Heart left ventricle (tissue), 16 donors: Measurements from ENCODE around the gene DDX25. TPM values are rescaled to one million over a fixed set of nuclear protein-coding genes. Genes with fewer than 3 reads are reported as not detected.

Experiments used
- ATAC-seq, 4 donors: fragments of 200-7000 bp; cut with Tn5 transposase; one replicate each; pipeline ENCODE4 v1.9.1; 2020 to 2022; ENCODE audit warnings: moderate library complexity in 4 of 4, mild to moderate bottlenecking in 3 of 4, moderate number of reproducible peaks in 1 of 4
- DNase-seq, 5 donors: peaks; one replicate each; pipeline ENCODE4 v3.0.0-alpha.2; 2020
- H3K27ac ChIP-seq, 12 donors: fragments of 200-600 bp; sonication (generic) in 4 of 12; one replicate each; pipeline versions ENCODE4 v1.5.0 to v1.8.0; 2016 to 2022; ENCODE audit warnings: mild to moderate bottlenecking in 2 of 12
- H3K27me3 ChIP-seq, 9 donors: fragments of 200-600 bp; sonication (generic) in 2 of 9; one replicate each; pipeline versions ENCODE4 v1.5.1 to v1.8.0; 2016 to 2022; ENCODE audit warnings: mild to moderate bottlenecking in 3 of 9
- H3K36me3 ChIP-seq, 9 donors: fragments of 200-600 bp; sonication (generic) in 2 of 9; one replicate each; pipeline versions ENCODE4 v1.5.0 to v1.8.0; 2018 to 2022; ENCODE audit warnings: mild to moderate bottlenecking in 2 of 9
- H3K4me1 ChIP-seq, 12 donors: fragments of 200-600 bp; sonication (generic) in 4 of 12; one replicate each; pipeline versions ENCODE4 v1.5.0 to v1.8.0; 2016 to 2022; ENCODE audit warnings: mild to moderate bottlenecking in 3 of 12
- H3K4me3 ChIP-seq, 12 donors: fragments of 200-600 bp; sonication (generic) in 4 of 12; one replicate each; pipeline versions ENCODE4 v1.5.0 to v1.8.0; 2017 to 2022; ENCODE audit warnings: mild to moderate bottlenecking in 9 of 12, moderate library complexity in 4 of 12
- H3K9me3 ChIP-seq, 12 donors: fragments of 200-600 bp; sonication (generic) in 4 of 12; one replicate each; pipeline versions ENCODE4 v1.5.0 to v1.8.0; 2016 to 2022; ENCODE audit warnings: mild to moderate bottlenecking in 1 of 12
- POLR2A ChIP-seq, 2 donors: fragments of 450-650 bp; IDR thresholded peaks; one replicate each; pipeline ENCODE4 v1.6.1; 2017; ENCODE audit warnings: antibody characterized with exemption in 2 of 2, mild to moderate bottlenecking in 2 of 2, moderate library complexity in 2 of 2
- WGBS, 4 donors: extraction: QIAGEN DNeasy Blood & Tissue Kit in 2 of 4; methylation state at CpG; one replicate each; pipeline versions ENCODE4 v1.1.5 to v1.1.7; 2013 to 2018; 5-methylcytosine and 5-hydroxymethylcytosine counted together
- intact Hi-C, 10 donors: fragments of 100-400 bp; cut with DNase I; formaldehyde crosslinking; loops; one replicate each; pipeline versions ENCODE4 v1.11.1 to v1.14.2; 2022
- polyA plus RNA-seq, 2 donors: library from polyadenylated mRNA; stranded (reverse); fragments of 200-250 nt; gene quantifications; one replicate each; pipeline ENCODE4 v1.2.3, GENCODE V29; 2013
- total RNA-seq, 9 donors: library from RNA; depleted of rRNA in 2 of 9; stranded (reverse); fragments of >200 nt in 2 of 9; fragmentation: NEBNext Ultra II Directional in 3 of 9; extraction: Animal tissue kit (Norgen Biotek cat#: 25700) in 3 of 9; gene quantifications; one replicate each; pipeline versions ENCODE4 v1.1.0 to v1.2.4, GENCODE V29; 2016 to 2023
- TF ChIP-seq, protein P1 (sequence below), 12 donors: fragments of 200-600 bp; sonication (generic) in 4 of 12; IDR thresholded peaks; one replicate each; pipeline versions ENCODE4 v1.5.0 to v1.8.0; 2018 to 2022; ENCODE audit warnings: antibody characterized with exemption in 12 of 12, mild to moderate bottlenecking in 5 of 12
- donor health status: ischemic (EF 13 %, LVEDD 7.1; RV severe dilation, severe dysfunction).
- donor health status: healthy with polysubstance abuse.
- donor health status: DM: no; HTN: yes; CAD: no.
- donor health status: DM: no; HTN: no; CAD: no.
- donor health status: ischemic (EF 25% LVEDD 6.9; RV normal size, moderate dysfunction).
- donor health status: ischemic (EF 25% LVEDD 5.7; RV mildly dilated, moderate dysfunction).
- donor health status: healthy.
- donor health status: DM: yes; HTN: yes; CAD: no.
- donor health status: ischemic (EF 35%, LVEDD 5.7; RV mildly dilated, moderate dysfunction).
- donor health status: nonischemic (EF 11% LVEDD 7.7; RV severe dilation, severe dysfunction).
- donor health status: DM: yes; HTN: yes; CAD: no.
- donor health status: PGD.
- donor health status: ischemic (EF 29% LVEDD 5.4; RV normal size, mild dysfunction).
- donor health status: nonischemic (EF 23%, LVEDD 6.1; RV moderate dilation, normal function).

DDX25 gene
- total and polyA plus RNA-seq, 11 donors: not detected

DNA sequence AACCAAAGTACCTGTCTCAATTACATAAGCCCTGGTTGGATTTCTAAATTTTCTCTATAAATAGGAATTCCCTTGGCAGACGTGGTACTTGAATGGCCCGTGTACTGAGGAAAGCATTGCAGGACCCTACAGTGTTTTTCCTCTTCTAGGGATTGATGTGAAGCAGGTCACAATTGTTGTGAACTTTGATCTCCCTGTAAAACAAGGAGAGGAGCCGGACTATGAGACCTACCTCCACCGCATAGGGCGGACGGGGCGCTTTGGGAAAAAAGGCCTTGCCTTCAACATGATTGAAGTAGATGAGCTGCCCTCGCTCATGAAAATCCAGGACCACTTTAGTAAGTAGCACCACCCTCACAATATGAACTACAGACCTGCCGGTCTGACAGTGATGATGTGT is 16.7 kb downstream of the DDX25 start:
- no peak overlapping the region for H3K27ac ChIP-seq
- no peaks in the 10 kb centered on the region for H3K9me3 ChIP-seq
- intact Hi-C loops: loop anchor here in 2 of 10 donors (1.0 to 5.0 kb wide), 2 partner anchors 271 to 273 kb away; no protein-coding TSS in a partner anchor
- H3K27me3 ChIP-seq: peaks cover 0 to 22% (median 3%) of the 10 kb centered on the region in 9 donors
- DNase-seq (no peak), ATAC-seq (no peak)
- no peaks in the 10 kb centered on the region for H3K4me1 ChIP-seq
- no peak overlapping the region for H3K4me3 ChIP-seq
- WGBS, 4 donors: 78 to 84% (median 80%) methylated on average over 9 of the region's 9 CpGs
- no peaks in the 10 kb centered on the region for H3K36me3 ChIP-seq
- TF ChIP-seq POLR2A (IDR thresholded peaks at IDR 0.05): no peak
- TF ChIP-seq, protein P1, sequence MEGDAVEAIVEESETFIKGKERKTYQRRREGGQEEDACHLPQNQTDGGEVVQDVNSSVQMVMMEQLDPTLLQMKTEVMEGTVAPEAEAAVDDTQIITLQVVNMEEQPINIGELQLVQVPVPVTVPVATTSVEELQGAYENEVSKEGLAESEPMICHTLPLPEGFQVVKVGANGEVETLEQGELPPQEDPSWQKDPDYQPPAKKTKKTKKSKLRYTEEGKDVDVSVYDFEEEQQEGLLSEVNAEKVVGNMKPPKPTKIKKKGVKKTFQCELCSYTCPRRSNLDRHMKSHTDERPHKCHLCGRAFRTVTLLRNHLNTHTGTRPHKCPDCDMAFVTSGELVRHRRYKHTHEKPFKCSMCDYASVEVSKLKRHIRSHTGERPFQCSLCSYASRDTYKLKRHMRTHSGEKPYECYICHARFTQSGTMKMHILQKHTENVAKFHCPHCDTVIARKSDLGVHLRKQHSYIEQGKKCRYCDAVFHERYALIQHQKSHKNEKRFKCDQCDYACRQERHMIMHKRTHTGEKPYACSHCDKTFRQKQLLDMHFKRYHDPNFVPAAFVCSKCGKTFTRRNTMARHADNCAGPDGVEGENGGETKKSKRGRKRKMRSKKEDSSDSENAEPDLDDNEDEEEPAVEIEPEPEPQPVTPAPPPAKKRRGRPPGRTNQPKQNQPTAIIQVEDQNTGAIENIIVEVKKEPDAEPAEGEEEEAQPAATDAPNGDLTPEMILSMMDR (IDR thresholded peaks at IDR 0.05): no peak

DNA sequence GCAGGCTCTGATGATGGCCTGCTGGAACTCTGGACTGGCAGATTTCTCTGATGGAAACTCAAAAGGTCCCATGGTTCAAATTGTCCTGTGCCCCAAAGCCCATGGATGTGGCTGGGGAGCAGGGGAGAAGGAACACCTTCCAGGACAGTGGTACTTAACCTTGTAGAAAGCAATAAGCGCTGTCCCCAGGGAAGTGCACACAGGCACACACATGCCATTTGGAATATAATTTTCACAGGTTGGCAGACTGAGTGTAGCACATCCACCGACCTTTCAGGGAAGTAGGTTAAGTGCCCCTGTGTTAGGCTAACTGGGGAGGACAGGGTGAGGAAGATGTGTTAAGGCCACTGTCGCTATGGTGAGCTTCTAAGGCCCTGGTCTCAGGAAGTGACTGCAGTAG is 17.8 kb downstream of the DDX25 start:
- H3K27ac ChIP-seq: no peak overlapping the region
- no peaks in the 10 kb centered on the region for H3K9me3 ChIP-seq
- peaks cover 0 to 20% (median 0%) of the 10 kb centered on the region in 9 donors for H3K27me3 ChIP-seq
- intact Hi-C loops: loop anchor here in 4 of 10 donors (2.0 to 5.0 kb wide), 2 partner anchors 270 to 273 kb away; no protein-coding TSS in a partner anchor
- ATAC-seq (no peak), DNase-seq (no peak)
- H3K4me3 ChIP-seq: no peak overlapping the region
- TF ChIP-seq, protein P1 (IDR thresholded peaks at IDR 0.05): no peak
- TF ChIP-seq POLR2A (IDR thresholded peaks at IDR 0.05): no peak
- no peaks in the 10 kb centered on the region for H3K4me1 ChIP-seq
- no peaks in the 10 kb centered on the region for H3K36me3 ChIP-seq
- 83 to 88% (median 86%) methylated on average over 3 of the region's 3 CpGs for WGBS, 4 donors

DNA sequence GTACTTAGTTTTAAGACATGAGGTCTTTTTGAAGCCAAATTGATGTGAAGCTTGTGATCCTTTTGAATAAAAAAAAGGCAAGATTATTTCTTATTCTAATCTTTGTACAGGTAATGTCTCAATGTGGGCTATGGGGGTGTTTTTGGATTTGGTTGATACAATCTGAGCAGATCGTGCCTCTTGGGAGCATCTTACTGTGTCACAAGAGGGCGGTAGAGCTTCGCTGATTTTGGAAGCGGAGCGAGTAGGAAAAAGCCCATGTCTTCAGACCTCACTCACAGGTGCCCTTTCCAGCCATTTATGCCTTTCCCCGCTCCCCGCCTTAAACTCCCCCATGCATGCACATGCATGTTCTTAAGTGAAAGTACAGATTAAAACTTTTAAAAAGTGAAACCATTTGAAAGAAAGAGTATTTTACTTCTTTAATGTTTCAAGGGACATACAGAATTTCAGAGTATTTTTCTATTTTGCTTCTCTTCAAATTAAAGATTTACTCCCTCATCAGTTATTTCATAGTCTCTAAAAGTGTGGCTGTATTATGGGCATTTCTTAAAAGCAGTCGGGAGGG is 18.8 kb downstream of the DDX25 start:
- TF ChIP-seq, protein P1 (IDR thresholded peaks at IDR 0.05): peak; percentile 65 to 87 (median 79)
- TF ChIP-seq POLR2A (IDR thresholded peaks at IDR 0.05): no peak
- Histone ChIP-seq H3K36me3 (no peaks in the 10 kb centered on the region), H3K4me3 (no peak overlapping the region), H3K4me1 (no peaks in the 10 kb centered on the region), H3K27me3 (peaks cover 0 to 13% (median 0%) of the 10 kb centered on the region in 9 donors), H3K9me3 (no peaks in the 10 kb centered on the region), H3K27ac (no peak overlapping the region)
- ATAC-seq (peak; percentile 69 to 89 (median 76)), DNase-seq (peak in 4 of 5 donors; percentile 52 to 61 (median 57))
- 5 to 9% (median 6%) methylated on average over 8 of the region's 8 CpGs for WGBS, 4 donors
- intact Hi-C loops: loop anchor here in 7 of 10 donors (1.0 to 5.0 kb wide), 4 partner anchors 269 to 272 kb away; no protein-coding TSS in a partner anchor

DNA sequence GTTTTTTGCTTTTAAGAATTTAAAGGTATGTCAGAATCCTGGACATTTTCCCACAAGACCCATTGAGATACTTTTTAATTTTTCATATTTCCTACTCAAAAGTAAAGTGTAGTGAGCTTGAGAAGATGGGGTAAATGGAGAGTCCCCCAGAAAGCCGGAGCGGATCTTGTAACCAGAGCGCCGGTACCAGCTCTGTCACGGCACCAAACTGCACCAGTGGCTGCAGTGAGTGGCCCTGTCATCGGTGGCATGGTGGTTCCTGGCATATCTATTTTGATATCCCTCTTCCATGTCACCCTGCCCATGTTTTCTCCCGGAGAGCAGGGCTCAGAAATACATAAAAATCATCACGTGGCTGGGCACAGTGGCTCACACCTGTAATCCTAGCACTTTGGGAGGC is 19.3 kb downstream of the DDX25 start:
- ATAC-seq (no peak), DNase-seq (no peak)
- Histone ChIP-seq H3K4me1 (no peaks in the 10 kb centered on the region), H3K9me3 (no peaks in the 10 kb centered on the region), H3K27ac (no peak overlapping the region), H3K4me3 (no peak overlapping the region), H3K36me3 (no peaks in the 10 kb centered on the region), H3K27me3 (peaks cover 0 to 13% (median 0%) of the 10 kb centered on the region in 9 donors)
- TF ChIP-seq POLR2A (IDR thresholded peaks at IDR 0.05): no peak
- TF ChIP-seq, protein P1 (IDR thresholded peaks at IDR 0.05): no peak
- intact Hi-C loops: loop anchor here in 7 of 10 donors (1.0 to 5.0 kb wide), 4 partner anchors 269 to 271 kb away; no protein-coding TSS in a partner anchor
- 85 to 96% (median 92%) methylated on average over 8 of the region's 8 CpGs for WGBS, 4 donors
